T-cell (primary cell): Measurements from ENCODE around the gene SERINC2. TPM values are rescaled to one million over a fixed set of nuclear protein-coding genes. Genes with fewer than 3 reads are reported as not detected.
"Not testable (repeated sequence)": the region's sequence is repeated elsewhere in the genome, so short reads cannot be mapped to it uniquely, and the experiment has no call there.

Experiments used
- ATAC-seq, 4 experiments: fragments of 200-7000 bp in 3 of 4; fragments of 150-1000 bp in 1 of 4; cut with Tn5 transposase; replicated peaks in 1 of 4; 1 replicate in 3 of 4; 2 replicates in 1 of 4; pipeline ENCODE4 v1.10.0; 2021; ENCODE audit warnings: moderate library complexity in 3 of 4, mild to moderate bottlenecking in 2 of 4, moderate number of reproducible peaks in 1 of 4
- CTCF ChIA-PET, 2 donors: fragments of 300-600 bp; sonication (Branson Sonifier 250); formaldehyde crosslinking; loops; one replicate each; lab custom pipeline; 2022; ENCODE audit warnings: antibody characterized with exemption in 2 of 2; lab: Charles Lee
- POLR2A ChIA-PET, 2 donors: fragments of 300-600 bp; sonication (Branson Sonifier 250); formaldehyde crosslinking; loops; one replicate each; lab custom pipeline; 2022; ENCODE audit warnings: antibody characterized with exemption in 2 of 2; lab: Charles Lee
- DNase-seq, 35 experiments: peaks; one replicate each; pipeline versions ENCODE4 v3.0.0 to v3.0.0-alpha.2; 2013 to 2023
- H3K27ac ChIP-seq: one replicate; pipeline ENCODE4 v1.5.1; 2013; ENCODE audit warnings: low read length
- H3K27me3 ChIP-seq, 2 experiments: replicated peaks in 1 of 2; 1 replicate in 1 of 2; 2 replicates in 1 of 2; pipeline versions ENCODE4 v1.6.1 to v1.7.0; 2013; ENCODE audit warnings: low read length in 1 of 2, mixed read lengths in 1 of 2; ENCODE audit not compliant: control insufficient read depth in 2 of 2, insufficient read depth in 2 of 2; ENCODE audit errors: extremely low read depth in 1 of 2
- H3K36me3 ChIP-seq, 2 donors: 1 replicate in 1 of 2; 2 replicates in 1 of 2; pipeline versions ENCODE4 v1.6.1 to v1.7.0; 2013; ENCODE audit warnings: low read length in 1 of 2; ENCODE audit not compliant: control insufficient read depth in 2 of 2, insufficient read depth in 1 of 2; ENCODE audit errors: extremely low read depth in 1 of 2
- H3K4me1 ChIP-seq, 2 experiments: 1 replicate in 1 of 2; 2 replicates in 1 of 2; pipeline versions ENCODE4 v1.6.1 to v1.7.0; 2013; ENCODE audit warnings: low read length in 2 of 2, mixed read lengths in 1 of 2; ENCODE audit not compliant: insufficient read depth in 2 of 2, control insufficient read depth in 1 of 2; ENCODE audit errors: extremely low read depth in 1 of 2
- H3K4me3 ChIP-seq, 2 donors: 1 replicate in 1 of 2; 2 replicates in 1 of 2; pipeline versions ENCODE4 v1.5.1 to v1.7.0; 2013; ENCODE audit warnings: mild to moderate bottlenecking in 2 of 2, low read length in 1 of 2, moderate library complexity in 1 of 2; ENCODE audit not compliant: control insufficient read depth in 1 of 2; ENCODE audit errors: extremely low read depth in 1 of 2
- H3K9me3 ChIP-seq: 2 replicates; pipeline ENCODE4 v1.7.0; 2013
- H3K27ac Mint-ChIP-seq, 2 donors: one replicate each; pipeline ENCODE4 v1.8.0; 2020 to 2021; ENCODE audit warnings: mild to moderate bottlenecking in 2 of 2, mixed read lengths in 2 of 2
- H3K27me3 Mint-ChIP-seq, 2 donors: one replicate each; pipeline ENCODE4 v1.8.0; 2021 to 2022; ENCODE audit warnings: mixed read lengths in 2 of 2
- H3K36me3 Mint-ChIP-seq: one replicate; pipeline ENCODE4 v1.8.0; 2021; ENCODE audit warnings: mixed read lengths
- H3K4me1 Mint-ChIP-seq, 3 donors: one replicate each; pipeline ENCODE4 v1.8.0; 2020 to 2022; ENCODE audit warnings: mixed read lengths in 3 of 3, mild to moderate bottlenecking in 1 of 3
- H3K4me3 Mint-ChIP-seq, 3 donors: one replicate each; pipeline ENCODE4 v1.8.0; 2020 to 2022; ENCODE audit warnings: mild to moderate bottlenecking in 3 of 3, mixed read lengths in 3 of 3, moderate library complexity in 3 of 3
- H3K9me3 Mint-ChIP-seq, 3 donors: one replicate each; pipeline ENCODE4 v1.8.0; 2020 to 2022; ENCODE audit warnings: mixed read lengths in 3 of 3
- WGBS: methylation state at CpG from one replicate; pipeline ENCODE4 v1.1.5; 2013; ENCODE audit warnings: missing lambda C conversion rate; ENCODE audit not compliant: insufficient coverage; 5-methylcytosine and 5-hydroxymethylcytosine counted together
- total RNA-seq, 35 experiments: library from RNA in 6 of 35; stranded (reverse) in 6 of 35; fragments of 120-200 nt in 1 of 35; gene quantifications; one replicate each; pipeline versions ENCODE4 v1.2.1 to v1.2.4 and lab custom pipeline; 2013 to 2026

Gene SERINC2
- total RNA-seq, 5 donors from 2014 or later (not counting 1 experiment from before 2014, with no cell fraction given): 0.26 to 0.82 (median 0.36) TPM; not detected in 2

DNA sequence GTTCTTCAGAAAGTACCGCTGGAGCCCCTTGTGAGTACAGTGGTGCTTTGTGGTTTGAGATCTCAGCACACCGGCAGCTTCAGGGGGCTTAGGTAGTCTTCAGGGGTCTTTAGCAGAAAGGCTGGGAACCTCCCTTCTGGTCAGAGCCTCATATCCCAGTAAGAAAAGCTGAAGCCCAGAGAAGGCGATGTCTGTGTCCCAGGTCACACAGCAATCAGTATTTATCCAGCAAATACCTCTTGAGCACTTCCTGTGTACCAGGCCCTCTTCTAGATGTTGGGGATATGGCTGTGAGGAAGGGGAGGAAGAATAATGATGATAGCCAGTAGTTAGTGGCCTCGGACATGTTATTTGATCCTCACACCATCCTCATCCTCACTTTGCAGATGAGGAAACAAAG, 14.3 kb downstream of the SERINC2 start:
- Mint-ChIP-seq H3K27me3 (peaks cover 11 to 27% of the 10 kb centered on the region in 2 donors), H3K27ac (no peak overlapping the region), H3K4me1 (peaks cover 3 to 13% (median 4%) of the 10 kb centered on the region in 3 donors), H3K9me3 (no peaks in the 10 kb centered on the region), H3K4me3 (no peak overlapping the region), H3K36me3 (no peaks in the 10 kb centered on the region)
- Histone ChIP-seq H3K36me3 (no peaks in the 10 kb centered on the region), H3K4me3 (no peak overlapping the region), H3K4me1 (no peaks in the 10 kb centered on the region), H3K27ac (no peak overlapping the region), H3K27me3 (peaks cover 0 to 54% of the 10 kb centered on the region in 2 experiments), H3K9me3 (no peaks in the 10 kb centered on the region)
- 100% methylated on average over 1 of the region's 4 CpGs for WGBS
- ATAC-seq (no peak), DNase-seq (no peak)
- CTCF ChIA-PET: no interaction called here
- POLR2A ChIA-PET: no interaction called here

DNA sequence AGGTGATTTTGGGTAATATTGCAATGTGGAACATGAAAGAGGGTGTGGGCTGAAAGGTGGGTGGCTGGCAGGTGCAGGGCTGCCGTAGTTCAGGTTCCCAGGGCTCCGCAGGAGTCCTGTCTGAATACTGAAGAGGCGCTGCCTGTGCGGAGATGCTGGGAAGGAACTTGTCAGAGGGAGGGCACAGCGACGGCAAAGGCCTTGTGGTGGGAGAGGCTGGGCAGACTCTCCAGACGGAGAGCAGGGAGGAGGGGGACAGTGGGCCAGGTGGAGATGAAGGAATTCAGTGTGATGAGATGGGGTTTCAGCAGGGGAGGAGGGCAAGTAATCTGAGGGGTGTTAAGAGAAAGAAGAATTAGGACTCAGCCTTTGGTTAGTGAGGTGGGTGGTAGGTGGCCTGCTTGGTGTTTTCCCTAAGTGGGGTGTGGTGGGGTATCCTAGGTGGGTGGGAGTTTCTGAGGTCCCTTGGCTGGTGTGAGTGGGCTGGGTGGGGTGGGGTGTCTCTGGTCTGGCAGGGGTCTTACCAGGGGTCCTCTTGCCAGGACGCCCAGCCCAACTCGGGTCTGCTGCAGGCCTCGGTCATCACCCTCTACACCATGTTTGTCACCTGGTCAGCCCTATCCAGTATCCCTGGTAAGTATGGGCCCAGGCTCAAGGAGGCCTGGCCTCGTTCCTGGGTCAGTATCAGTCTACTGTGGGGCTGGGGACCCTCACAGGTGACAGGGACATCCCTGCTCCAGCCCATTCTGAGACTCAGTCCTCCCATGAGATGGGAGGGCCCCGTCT, 15.6 kb downstream of the SERINC2 start:
- 86% methylated on average over 8 of the region's 12 CpGs for WGBS

DNA sequence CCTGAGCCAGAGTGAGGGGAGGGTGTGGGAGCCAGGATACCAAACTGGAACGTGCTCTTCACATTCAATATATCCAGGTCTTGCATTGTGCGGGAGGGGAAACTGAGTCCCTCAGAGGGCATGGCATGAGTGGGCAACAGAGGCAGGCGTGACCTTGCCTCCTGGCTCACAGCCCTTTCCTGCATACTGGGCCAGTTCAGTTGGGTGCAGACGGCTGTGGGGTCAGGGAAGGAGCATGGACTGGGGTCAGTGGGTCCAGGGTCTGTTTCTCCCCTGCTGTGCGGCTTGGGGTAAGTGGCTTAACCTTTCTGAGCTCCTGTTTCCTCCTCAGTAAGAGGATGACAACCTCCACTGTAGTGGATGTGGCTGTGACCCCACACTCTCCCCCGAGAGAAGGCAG, 16.6 kb downstream of the SERINC2 start:
- Mint-ChIP-seq H3K9me3 (no peaks in the 10 kb centered on the region), H3K27me3 (peaks cover 0 to 8% of the 10 kb centered on the region in 2 donors), H3K4me3 (no peak overlapping the region), H3K27ac (no peak overlapping the region), H3K36me3 (no peaks in the 10 kb centered on the region), H3K4me1 (no peaks in the 10 kb centered on the region)
- ATAC-seq: no peak
- Histone ChIP-seq H3K4me3 (no peak overlapping the region), H3K36me3 (no peaks in the 10 kb centered on the region), H3K9me3 (no peaks in the 10 kb centered on the region), H3K27ac (no peak overlapping the region), H3K27me3 (peaks cover 0 to 32% of the 10 kb centered on the region in 2 experiments), H3K4me1 (no peaks in the 10 kb centered on the region)
- ChIA-PET CTCF (interaction anchor here in 1 of 2 donors (0.7 kb wide), 1 partner anchor 9 kb away, joined by 3 read pairs; no protein-coding TSS in a partner anchor), POLR2A (no interaction called here)
- WGBS: 100% methylated on average over 2 of the region's 6 CpGs
- no peak for DNase-seq

More for the DNA sequence above, 15.6 kb downstream of the SERINC2 start:
- DNase-seq (no peak), ATAC-seq (no peak)
- Histone ChIP-seq H3K36me3 (no peaks in the 10 kb centered on the region), H3K9me3 (no peaks in the 10 kb centered on the region), H3K4me3 (no peak overlapping the region), H3K4me1 (no peaks in the 10 kb centered on the region), H3K27ac (no peak overlapping the region), H3K27me3 (peaks cover 0 to 41% of the 10 kb centered on the region in 2 experiments)
- no peak overlapping the region for H3K27ac Mint-ChIP-seq
- H3K9me3 Mint-ChIP-seq: no peaks in the 10 kb centered on the region
- H3K27me3 Mint-ChIP-seq: peaks cover 6 to 16% of the 10 kb centered on the region in 2 donors
- H3K36me3 Mint-ChIP-seq: no peaks in the 10 kb centered on the region
- ChIA-PET POLR2A (no interaction called here), CTCF (no interaction called here)
- no peak overlapping the region for H3K4me3 Mint-ChIP-seq
- H3K4me1 Mint-ChIP-seq: peaks cover 0 to 3% (median 0%) of the 10 kb centered on the region in 3 donors

GRCh38 chr1:31431351-31432257, 18.6 kb downstream of the SERINC2 start:
- H3K4me1 Mint-ChIP-seq, H3K9me3 Mint-ChIP-seq, DNase-seq, H3K27me3 Mint-ChIP-seq, POLR2A ChIA-PET, H3K4me3 Mint-ChIP-seq, H3K36me3 Mint-ChIP-seq, H3K27ac Mint-ChIP-seq, H3K4me3 ChIP-seq, ATAC-seq, H3K36me3 ChIP-seq, H3K27ac ChIP-seq, H3K4me1 ChIP-seq, H3K9me3 ChIP-seq: not testable (repeated sequence)
- H3K27me3 ChIP-seq: peaks cover 0 to 19% of the 10 kb centered on the region in 2 experiments
- CTCF ChIA-PET: interaction anchor here in 1 of 2 donors (0.7 kb wide), 1 partner anchor 748 kb away, joined by 3 read pairs; the partner anchor contains the start of gene TXLNA
- 77% methylated on average over 3 of the region's 3 CpGs for WGBS

- Histone ChIP-seq H3K36me3 (no peaks in the 10 kb centered on the region), H3K27ac (no peak overlapping the region), H3K9me3 (no peaks in the 10 kb centered on the region), H3K4me3 (no peak overlapping the region), H3K27me3 (peaks cover 0 to 19% of the 10 kb centered on the region in 2 experiments), H3K4me1 (no peaks in the 10 kb centered on the region)
- H3K27ac Mint-ChIP-seq: no peak overlapping the region
- no peak for DNase-seq
- H3K27me3 Mint-ChIP-seq: peaks cover 0 to 4% of the 10 kb centered on the region in 2 donors
- H3K4me3 Mint-ChIP-seq: no peak overlapping the region
- H3K36me3 Mint-ChIP-seq: no peaks in the 10 kb centered on the region
- ATAC-seq: peak in 1 of 4 experiments; percentile 24
- CTCF ChIA-PET: no interaction called here
- H3K4me1 Mint-ChIP-seq: no peaks in the 10 kb centered on the region
- WGBS: 94% methylated on average over 15 of the region's 20 CpGs
- H3K9me3 Mint-ChIP-seq: no peaks in the 10 kb centered on the region
- POLR2A ChIA-PET: no interaction called here
Measured at GRCh38 chr1:31432592-31433395, 19.8 kb downstream of the SERINC2 start.
